ENCODE measurements around the gene PAK6.

The PAK6 gene

GRCh38 chr15:40241269-40242212, 2.7 kb downstream of the PAK6 start:
- DNase-seq, result no peak

GRCh38 chr15:40242213-40242599, 3.3 kb downstream of the PAK6 start:
- DNase-seq, result no peak

GRCh38 chr15:40242601-40243000, 3.7 kb downstream of the PAK6 start:
- no peak for DNase-seq

- DNase-seq, result no peak
These were observed 4.4 kb downstream of the PAK6 start for GRCh38 chr15:40243126-40243810.

- no peak for DNase-seq
These were observed 6.2 kb downstream of the PAK6 start for GRCh38 chr15:40244961-40245523.

DNA sequence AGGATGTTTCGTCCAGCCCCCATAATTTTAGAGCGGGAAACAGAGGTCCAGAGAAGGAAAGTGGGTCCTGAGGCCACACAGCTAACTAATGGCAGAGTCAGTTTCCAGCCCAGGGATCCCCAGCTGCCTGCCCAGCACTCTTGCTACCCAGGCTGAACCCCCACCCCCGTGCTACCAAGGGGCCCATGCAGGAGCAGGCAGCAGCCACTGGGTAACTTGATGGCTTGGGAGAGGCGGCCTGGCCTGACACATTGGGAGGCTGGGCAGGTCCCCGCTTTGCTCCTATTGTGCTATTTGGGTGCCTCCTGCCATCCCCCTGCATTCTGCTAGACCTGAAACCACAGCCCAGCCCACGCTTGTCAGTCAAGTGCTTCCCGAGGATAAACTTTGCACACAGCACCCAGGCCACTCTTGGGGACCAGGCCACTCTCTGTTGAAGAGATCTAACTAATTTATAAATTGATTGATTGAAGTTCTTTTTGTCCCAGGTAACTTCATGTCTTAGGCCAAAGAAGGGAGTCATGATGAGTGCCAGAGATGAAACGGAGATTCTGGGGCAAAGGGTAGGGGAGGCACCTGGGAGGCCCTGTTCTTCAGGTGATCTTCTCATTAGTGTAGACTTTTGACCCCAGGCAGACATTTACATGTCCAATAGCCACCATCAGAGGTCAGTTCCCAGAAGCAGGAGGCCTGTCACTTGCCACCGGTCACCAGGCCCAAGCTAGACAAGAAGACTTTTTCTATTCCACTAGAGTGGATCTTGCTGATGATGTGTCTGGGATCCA, 7.0 kb downstream of the PAK6 start:
- no peak for DNase-seq

DNA sequence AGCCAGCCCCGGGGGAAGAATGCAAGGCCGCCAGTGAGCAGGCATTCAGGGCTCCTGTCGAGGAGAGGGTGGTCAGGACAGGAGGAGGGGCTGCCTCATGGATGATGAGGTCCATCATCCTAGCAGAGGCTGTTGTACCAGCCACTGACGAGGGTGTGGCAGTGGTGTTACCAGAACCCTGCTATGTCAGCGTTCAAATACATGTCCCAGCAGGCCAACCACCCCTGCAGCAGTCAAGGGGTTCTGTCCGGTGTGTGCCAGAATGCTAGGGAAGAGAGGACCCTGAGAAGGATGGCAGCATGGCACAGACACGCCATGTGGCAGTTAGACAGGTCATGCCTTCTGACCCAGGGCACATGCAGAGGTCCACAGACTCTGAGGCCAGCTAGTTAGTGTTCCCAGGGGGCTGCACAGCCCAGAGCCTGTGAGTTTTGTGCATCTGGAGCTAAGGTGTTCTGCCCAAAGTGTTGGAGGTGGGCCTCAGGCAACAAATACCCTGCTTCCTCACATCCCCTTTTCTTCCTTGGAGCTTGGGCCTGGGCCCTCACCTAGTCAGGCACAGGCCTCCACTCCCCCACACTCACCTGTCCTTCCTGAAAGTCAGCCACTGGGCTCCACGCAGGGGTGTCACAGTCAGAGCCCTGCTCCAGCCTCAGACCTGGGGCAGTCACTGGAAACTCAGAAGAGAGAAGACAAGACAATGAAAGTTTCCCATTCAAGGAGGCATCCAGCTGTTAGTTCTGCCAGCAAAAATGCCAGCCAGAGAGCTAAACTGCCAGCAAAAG, 7.8 kb downstream of the PAK6 start:
- DNase-seq, result no peak

DNA sequence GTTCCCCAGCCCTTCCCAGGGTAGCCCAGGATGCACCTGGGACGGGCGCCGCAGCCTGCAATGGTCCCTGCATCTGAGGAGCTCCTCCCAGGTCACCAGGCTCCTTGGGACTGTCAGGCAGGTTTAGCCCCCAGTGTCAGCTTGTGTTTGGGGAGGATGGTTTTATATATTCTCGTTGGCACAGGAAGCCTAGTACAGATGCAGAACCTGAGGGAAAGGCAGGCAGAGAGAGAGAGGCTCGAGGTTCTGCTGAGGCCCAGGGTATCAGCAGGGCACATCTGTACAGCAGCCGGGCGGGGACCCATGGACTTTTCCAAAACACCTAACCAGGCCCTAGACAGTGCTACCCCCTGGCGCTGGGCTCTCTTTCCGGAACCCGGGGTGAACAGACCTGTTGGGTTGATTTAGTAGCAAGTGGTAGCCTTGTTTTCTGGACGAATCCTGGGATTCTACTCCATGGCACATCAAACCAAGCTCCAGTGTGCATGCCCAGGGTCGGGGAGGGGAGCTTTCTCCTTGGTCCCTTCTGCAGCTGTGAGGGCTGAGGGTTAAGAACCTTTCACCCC, 8.6 kb downstream of the PAK6 start:
- no peak for DNase-seq

GRCh38 chr15:40248006-40248783, 9.3 kb downstream of the PAK6 start:
- DNase-seq, result no peak

DNA sequence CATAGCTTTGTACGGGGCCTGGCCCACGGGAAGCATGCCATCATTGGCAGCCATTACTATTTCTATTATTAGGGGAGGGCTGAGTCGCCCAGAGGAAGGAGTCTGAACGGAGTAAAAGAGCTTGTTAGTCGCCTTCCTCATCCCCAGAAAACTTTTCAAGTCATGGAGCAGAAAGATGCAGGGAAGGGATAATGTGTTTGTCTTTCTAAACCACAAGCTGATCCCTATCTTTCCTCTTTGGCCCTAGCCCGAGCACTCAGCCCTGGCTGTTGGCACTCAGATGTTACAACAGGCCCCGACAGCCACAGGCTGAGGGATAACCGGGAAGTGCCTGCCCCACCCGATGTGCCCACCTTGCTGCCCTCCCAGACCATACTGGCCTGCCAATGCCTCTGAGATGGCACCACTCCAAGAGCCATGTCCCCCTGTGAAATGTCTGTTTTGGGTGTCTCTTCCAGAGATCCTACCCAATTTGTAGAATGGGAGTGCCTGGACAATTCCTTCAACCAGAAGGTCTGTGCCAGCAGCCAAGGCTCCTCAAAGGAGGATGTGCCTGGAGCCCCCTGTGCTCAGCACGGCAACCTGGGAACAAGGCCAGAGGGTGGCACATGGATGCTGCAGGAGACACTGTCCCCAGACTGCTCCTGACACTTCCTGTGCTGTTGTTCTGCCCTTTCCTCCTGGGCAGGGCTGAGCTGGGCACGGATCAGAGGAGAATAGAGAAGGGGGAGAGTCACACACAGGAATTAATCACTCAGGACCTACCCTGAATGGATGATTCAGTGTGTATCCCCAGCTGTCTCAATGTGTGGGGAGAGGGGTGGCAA, 10.8 kb downstream of the PAK6 start:
- DNase-seq, result no peak

DNA sequence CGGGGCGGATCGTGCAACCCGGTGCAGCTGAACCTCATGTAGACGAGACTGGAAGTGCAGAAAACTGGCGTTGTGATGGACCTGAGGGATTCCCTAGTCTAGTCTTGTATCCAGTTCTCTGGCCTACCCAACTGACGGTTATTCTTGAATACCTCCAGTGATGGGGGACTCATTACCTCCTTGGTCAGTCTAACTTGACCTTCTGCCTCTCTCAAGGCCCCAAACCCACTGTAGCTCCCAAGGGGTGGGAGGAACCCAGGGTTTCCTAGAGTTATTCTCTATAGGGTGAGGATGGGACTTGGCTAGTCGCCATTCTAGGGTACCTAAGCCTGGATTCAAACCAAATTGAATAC, 11.4 kb downstream of the PAK6 start:
- no peak for DNase-seq

DNA sequence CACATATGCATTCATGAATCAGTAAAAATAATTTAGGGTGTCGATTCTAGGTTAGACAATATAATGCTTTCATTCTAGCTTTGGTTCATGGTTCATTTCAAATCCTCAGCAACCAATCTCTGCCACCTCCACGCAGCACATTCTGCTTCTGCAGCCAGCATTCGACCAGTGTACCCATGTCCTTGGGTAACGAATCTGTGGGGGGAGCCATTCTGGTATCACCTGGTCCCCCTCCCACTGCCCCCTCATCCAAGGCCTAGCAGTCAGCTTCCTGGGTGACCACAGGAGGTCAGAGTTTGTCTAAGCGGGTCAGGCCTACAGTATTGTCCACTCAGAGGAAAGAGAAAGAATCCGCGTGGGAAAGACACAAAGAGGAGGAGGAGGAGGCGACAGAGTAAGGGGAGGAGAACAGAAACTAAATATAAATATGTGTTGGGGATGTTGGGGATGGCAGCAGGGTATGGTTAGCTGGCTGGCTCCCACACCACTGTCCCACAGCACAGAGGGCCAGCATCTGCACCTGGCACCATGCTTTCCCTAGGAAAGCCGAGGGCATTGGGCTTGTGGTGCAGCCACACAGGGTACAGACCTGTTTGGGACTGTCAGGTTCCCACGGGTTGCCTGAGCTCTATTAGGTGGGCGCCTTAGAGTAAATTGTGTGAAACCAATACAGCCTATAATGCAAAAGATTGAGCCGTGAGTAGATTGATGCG, 12.1 kb downstream of the PAK6 start:
- DNase-seq, result no peak

DNA sequence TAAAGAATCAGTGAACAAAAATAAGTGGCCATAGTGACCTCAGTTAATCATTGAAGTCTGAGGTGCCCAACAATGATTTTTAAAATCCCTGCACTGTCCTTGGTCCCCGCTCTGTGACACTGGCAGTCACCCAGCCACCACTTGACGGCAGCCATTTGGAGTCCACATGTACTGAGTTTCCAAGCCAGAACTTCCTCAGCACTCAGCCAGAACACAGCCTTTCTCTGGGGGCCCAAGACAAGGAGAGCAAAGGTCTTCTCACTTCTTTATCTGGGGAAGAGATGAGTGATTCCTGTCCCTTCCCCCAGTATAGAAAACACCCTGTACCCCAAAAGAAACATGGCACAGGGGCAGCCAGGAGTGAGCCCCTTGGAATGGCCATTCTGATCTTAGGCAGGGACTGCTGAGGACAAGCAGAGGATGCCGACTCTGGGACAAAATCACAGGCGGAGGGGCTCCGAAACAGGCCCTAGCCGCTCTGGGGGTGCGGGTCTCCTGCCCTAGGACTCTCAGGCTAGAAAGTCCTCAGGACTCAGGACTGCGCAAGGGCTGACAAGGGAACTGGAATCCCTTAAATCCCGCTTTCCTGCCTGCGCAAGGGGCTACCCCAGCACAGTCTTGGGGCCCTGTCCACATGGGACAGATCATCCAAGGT, 12.8 kb downstream of the PAK6 start:
- no peak for DNase-seq

DNA sequence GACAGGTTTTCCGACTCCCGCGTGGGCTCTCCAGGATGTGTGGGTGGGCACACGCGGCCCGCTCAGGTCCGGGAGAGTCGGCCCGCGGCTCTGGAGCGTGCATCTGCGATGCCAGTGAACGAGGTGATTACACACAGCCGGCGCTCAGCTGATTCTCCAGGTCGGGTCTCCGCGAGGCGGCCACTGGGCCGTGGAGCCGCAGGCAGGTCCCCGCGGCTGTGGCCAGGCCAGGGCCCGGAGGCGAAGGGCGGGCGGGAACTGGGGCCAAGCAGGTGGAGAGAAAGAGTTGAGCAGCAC, 13.2 kb downstream of the PAK6 start:
- no peak for DNase-seq

DNA sequence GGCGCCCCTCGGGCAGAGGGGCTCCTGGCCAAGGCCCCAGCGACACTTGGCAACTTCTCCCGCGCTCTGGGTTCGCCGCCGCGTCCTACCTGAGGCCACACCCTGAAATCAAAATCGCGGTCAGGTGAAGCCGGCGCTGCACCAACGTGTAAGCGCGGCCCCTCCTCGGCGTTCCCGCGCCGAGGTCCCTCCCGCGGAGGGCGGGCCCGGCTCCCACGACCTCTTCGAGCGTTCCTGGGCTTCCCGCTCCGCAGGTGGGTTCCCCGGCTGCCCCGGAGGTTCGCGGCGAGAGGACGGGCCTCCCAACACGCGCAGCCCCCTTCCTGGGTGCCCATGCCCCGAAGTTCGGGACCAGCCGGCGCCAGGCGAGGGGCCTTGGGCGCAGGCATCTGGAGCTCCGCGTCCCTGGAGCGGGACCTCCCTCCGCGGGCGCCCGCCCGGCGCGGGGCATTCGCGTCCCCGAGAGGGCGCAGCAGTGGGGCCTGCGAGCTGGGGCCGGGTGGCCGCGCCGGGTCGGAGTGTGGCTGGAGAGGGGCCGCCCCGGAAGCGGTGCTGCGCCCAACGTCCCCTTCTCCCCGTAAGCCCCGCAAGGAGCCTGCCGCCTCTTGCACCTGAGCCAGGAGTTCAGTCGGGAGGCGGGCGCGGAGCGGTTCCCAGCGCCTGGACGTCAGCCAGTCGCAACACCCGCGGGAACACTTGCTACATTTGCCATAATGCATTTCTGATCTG, 13.7 kb downstream of the PAK6 start:
- no peak for DNase-seq

DNA sequence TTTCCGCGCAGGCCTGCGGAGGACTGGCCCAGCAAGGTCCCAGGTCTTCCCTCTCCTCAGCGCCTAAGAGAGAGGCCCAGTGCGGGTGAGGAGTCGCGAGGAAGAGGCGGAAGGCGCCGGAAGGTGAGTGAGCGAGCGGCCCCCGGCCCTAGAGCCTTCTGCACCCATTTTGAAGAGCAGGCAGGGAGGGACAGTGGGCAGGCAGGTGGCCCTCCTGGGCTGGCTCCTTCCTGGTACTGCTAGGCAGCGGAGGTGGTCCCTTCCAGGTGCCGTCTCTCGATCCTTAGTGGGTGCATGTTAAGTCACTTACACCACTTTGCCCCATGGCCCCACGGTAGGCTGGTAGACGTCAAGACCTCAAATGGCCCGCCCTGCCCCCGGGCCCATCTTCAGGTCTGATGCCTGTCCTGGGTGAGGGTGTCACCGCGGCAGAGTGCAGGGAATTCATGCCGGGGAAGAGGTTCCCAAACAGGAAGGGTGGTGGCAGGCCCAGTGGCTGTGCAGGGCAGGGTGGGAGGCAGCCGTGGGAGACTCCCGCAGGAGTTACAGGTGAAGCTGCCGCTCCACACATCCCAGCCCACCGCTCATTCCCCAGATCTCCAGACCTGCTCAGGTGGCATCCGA, 14.4 kb downstream of the PAK6 start:
- no peak for DNase-seq

DNA sequence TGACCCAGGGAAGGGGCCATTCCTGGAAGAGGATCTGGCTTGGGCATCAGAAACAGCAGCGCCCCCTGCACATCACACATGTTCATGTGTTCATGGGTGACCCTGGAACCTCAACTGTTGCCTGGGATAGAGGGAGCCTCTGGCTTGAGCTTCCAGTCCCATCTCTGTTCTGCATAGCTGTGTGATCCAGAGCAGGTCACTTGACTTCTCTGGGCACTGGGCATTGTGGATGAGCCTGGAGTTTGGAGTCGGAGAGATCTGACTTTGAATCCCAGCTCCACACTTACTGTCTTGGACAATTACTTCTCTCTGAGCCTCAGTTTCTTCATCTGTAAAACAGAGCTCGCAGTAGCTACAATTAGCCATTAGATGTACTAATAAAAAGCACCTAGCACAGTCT, 15.6 kb downstream of the PAK6 start:
- no peak for DNase-seq

- no peak for DNase-seq
These were observed 16.2 kb downstream of the PAK6 start for GRCh38 chr15:40255033-40255432.

All from NCI-H345 (cell line).